ENCODE results near the gene NSD2. TPM values are rescaled to one million over a fixed set of nuclear protein-coding genes. Genes with fewer than 3 reads are reported as not detected.

Gene NSD2
- total and polyA plus RNA-seq, 9 of the 15 experiments (the other 6 are each of a cell fraction or from before 2014, with no cell fraction given) = 6.4 to 126 (median 58.8) TPM

- POLR2A ChIA-PET = interaction anchor here (0.7 to 1.5 kb wide), 3 partner anchors 18 to 33 kb away, joined by 3 to 5 read pairs (median 3); no protein-coding TSS in a partner anchor
- TF ChIP-seq USF1 (CRISPR knock-in tag; IDR thresholded peaks at IDR 0.05) = no peak
- TF ChIP-seq FOXK2 (conservative IDR thresholded peaks at IDR 0.05 in 1 of 2, IDR thresholded peaks at IDR 0.05 in 1 of 2; ENCODE audit: low read depth in 2 of 2) = 0 out of 4 replicates have a peak, but pooled peaks of 1 of the 2 experiments have one; percentile 8
- TF ChIP-seq ZNF146 (CRISPR knock-in tag; IDR thresholded peaks at IDR 0.05; ENCODE audit: unreplicated experiment) = no peak
- peak; percentile 65 to 81; a peak in 1 of 4 replicates for TF ChIP-seq FOXA3 (CRISPR knock-in tag; conservative IDR thresholded peaks at IDR 0.05 in 1 of 2, IDR thresholded peaks at IDR 0.05 in 1 of 2)
- peaks cover 86% of the 10 kb centered on the region for H3K36me3 ChIP-seq (ENCODE audit: control insufficient read depth, insufficient read depth, low read length)
- H3K9ac ChIP-seq (ENCODE audit: insufficient read depth in 1 of 2, low read depth in 2 of 2, low read length in 2 of 2) = no peak overlapping the region
- H4K20me1 ChIP-seq (replicated peaks; ENCODE audit: control insufficient read depth, insufficient read depth, low read length) = 0 out of 2 replicates have a peak, but pooled peaks cover 4% of the 10 kb centered on the region
- ATAC-seq (peak; percentile 75), DNase-seq (ENCODE audit: extremely low read depth in 1 of 4, low spot score in 3 of 4) (peak in 1 of 4 experiments; percentile 36), FAIRE-seq (peak; percentile 56)
- CTCF ChIA-PET (ENCODE audit: low intra/inter-chr PET ratio) = interaction anchor here (0.5 kb wide), 1 partner anchor 25 kb away, joined by 3 read pairs; no protein-coding TSS in a partner anchor
- H3K9me1 ChIP-seq (ENCODE audit: control insufficient read depth, insufficient read depth, low read length) = no peaks in the 10 kb centered on the region
- H3K27ac ChIP-seq (ENCODE audit: extremely low read depth, low read depth, low read length) = 0 out of 3 replicates have a peak overlapping the region, but pooled peaks have one; percentile 14
- WGBS (ENCODE audit: insufficient coverage, low coverage, missing lambda C conversion rate) = 52% methylated on average over 4 of the region's 4 CpGs
- H3K4me3 ChIP-seq = no peak overlapping the region
- peaks cover 10 to 14% of the 10 kb centered on the region in 2 experiments; a peak in 4 of 5 replicates for H3K4me1 ChIP-seq (replicated peaks in 1 of 2; ENCODE audit: control insufficient read depth in 2 of 2, insufficient read depth in 2 of 2, low read length in 2 of 2)
- no peaks in the 10 kb centered on the region for H3K27me3 ChIP-seq (ENCODE audit: control insufficient read depth in 2 of 2, insufficient read depth in 2 of 2, low read length in 2 of 2)
- in situ Hi-C loops (cut with MboI) = no loop called here
- BruUV-seq (replicated peaks) = no TSS peak
- no peak overlapping the region for H3K4me2 ChIP-seq (ENCODE audit: insufficient read depth, low read length)
- H3K9me3 ChIP-seq (replicated peaks; ENCODE audit: control insufficient read depth, insufficient read depth, low read depth, low read length) = no peaks in the 10 kb centered on the region
- peaks cover 14% of the 10 kb centered on the region for H3K79me2 ChIP-seq (ENCODE audit: control insufficient read depth, insufficient read depth, low read length)
- intact Hi-C loops (cut with micrococcal nuclease) = no loop called here
- H2AFZ ChIP-seq (ENCODE audit: low read depth, low read length) = no peak overlapping the region
These were observed 91.8 kb downstream of the NSD2 start for GRCh38 chr4:1962980-1963379.

All from K562 (cell line).